ENCODE data around the gene CDYL. TPM values are rescaled to one million over a fixed set of nuclear protein-coding genes. Genes with fewer than 3 reads are reported as not detected.

CDYL gene
- total RNA-seq, 5 donors from 2014 or later (not counting 1 experiment from before 2014, with no cell fraction given) = 24.7 to 36.8 (median 30.2) TPM

DNA sequence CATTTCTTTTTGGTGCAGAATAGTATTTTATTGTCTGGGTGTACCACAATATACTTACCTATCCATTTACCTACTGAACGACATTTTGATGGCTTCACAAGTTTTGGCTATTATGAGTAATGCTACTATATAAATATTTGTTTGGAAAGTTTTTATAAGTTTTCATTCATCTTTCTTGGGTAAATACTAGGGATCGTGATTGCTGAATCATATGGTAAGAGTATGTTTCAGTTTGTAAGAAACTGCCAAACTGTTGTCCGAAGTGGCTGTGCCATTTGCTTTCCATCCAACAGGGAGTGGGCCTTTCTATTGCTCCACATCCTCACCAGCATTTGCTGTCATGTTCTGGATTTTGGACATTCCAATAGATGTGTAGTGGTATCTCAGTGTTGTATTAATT is 104.2 kb downstream of the CDYL start:
- no peaks in the 10 kb centered on the region for H3K4me1 ChIP-seq (ENCODE audit: control insufficient read depth in 1 of 2, extremely low read depth in 1 of 2, insufficient read depth in 2 of 2, low read length in 2 of 2)
- Mint-ChIP-seq H3K27me3 (no peaks in the 10 kb centered on the region), H3K4me1 (peaks cover 65 to 85% (median 80%) of the 10 kb centered on the region in 3 donors), H3K4me3 (no peak overlapping the region), H3K36me3 (no peaks in the 10 kb centered on the region), H3K9me3 (no peaks in the 10 kb centered on the region), H3K27ac (no peak overlapping the region)
- no peaks in the 10 kb centered on the region for H3K36me3 ChIP-seq (ENCODE audit: control insufficient read depth in 2 of 2, extremely low read depth in 1 of 2, insufficient read depth in 1 of 2, low read length in 1 of 2)
- H3K27me3 ChIP-seq (replicated peaks in 1 of 2; ENCODE audit: control insufficient read depth in 2 of 2, extremely low read depth in 1 of 2, insufficient read depth in 2 of 2, low read length in 1 of 2) = no peaks in the 10 kb centered on the region
- DNase-seq = no peak
- POLR2A ChIA-PET = no interaction called here
- no peak overlapping the region for H3K4me3 ChIP-seq (ENCODE audit: control insufficient read depth in 1 of 2, extremely low read depth in 1 of 2, low read length in 1 of 2)
- H3K9me3 ChIP-seq = no peaks in the 10 kb centered on the region
- no peak overlapping the region for H3K27ac ChIP-seq (ENCODE audit: low read length)
- 100% methylated on average over 1 of the region's 3 CpGs for WGBS (ENCODE audit: insufficient coverage)
- CTCF ChIA-PET = interaction anchor here in 1 of 2 donors (0.7 kb wide), 1 partner anchor 65 kb away, joined by 3 read pairs; no protein-coding TSS in a partner anchor
- ATAC-seq (replicated peaks in 1 of 4) = no peak

DNA sequence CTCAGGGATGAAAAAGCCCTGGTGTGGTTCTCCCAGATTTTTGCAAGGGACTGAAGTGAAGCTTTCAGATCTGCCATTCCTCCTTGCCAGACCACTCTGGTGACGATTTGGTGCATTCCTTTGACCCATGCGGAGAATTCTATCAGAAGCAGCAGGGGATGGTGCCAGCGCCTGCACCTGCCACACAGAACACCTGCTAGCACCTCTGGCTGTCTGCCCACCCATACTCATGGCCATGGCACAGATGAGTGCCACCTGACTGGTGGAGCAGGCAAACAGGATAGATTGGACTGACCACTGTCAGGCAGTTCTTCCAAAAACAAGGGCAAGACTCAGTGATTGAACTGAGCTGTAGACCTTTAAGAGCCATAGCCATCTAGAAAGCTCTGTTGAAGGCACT is 107.1 kb downstream of the CDYL start:
- Mint-ChIP-seq H3K27me3 (no peaks in the 10 kb centered on the region), H3K36me3 (no peaks in the 10 kb centered on the region), H3K9me3 (peaks cover 0 to 2% (median 0%) of the 10 kb centered on the region in 3 donors), H3K4me3 (no peak overlapping the region), H3K4me1 (peaks cover 65 to 83% (median 80%) of the 10 kb centered on the region in 3 donors), H3K27ac (no peak overlapping the region)
- WGBS (ENCODE audit: insufficient coverage) = 97% methylated on average over 3 of the region's 3 CpGs
- ATAC-seq (replicated peaks in 1 of 4) (no peak), DNase-seq (no peak)
- no peak overlapping the region for H3K4me3 ChIP-seq (ENCODE audit: control insufficient read depth in 1 of 2, extremely low read depth in 1 of 2, low read length in 1 of 2)
- POLR2A ChIA-PET = no interaction called here
- CTCF ChIA-PET = no interaction called here
- no peaks in the 10 kb centered on the region for H3K9me3 ChIP-seq
- H3K27me3 ChIP-seq (replicated peaks in 1 of 2; ENCODE audit: control insufficient read depth in 2 of 2, extremely low read depth in 1 of 2, insufficient read depth in 2 of 2, low read length in 1 of 2) = no peaks in the 10 kb centered on the region
- H3K4me1 ChIP-seq (ENCODE audit: control insufficient read depth in 1 of 2, extremely low read depth in 1 of 2, insufficient read depth in 2 of 2, low read length in 2 of 2) = no peaks in the 10 kb centered on the region
- no peak overlapping the region for H3K27ac ChIP-seq (ENCODE audit: low read length)
- no peaks in the 10 kb centered on the region for H3K36me3 ChIP-seq (ENCODE audit: control insufficient read depth in 2 of 2, extremely low read depth in 1 of 2, insufficient read depth in 1 of 2, low read length in 1 of 2)

GRCh38 chr6:4884646-4885340 is 108.6 kb downstream of the CDYL start:
- Mint-ChIP-seq H3K9me3 (peaks cover 0 to 2% (median 0%) of the 10 kb centered on the region in 3 donors), H3K4me1 (peaks cover 71 to 84% (median 83%) of the 10 kb centered on the region in 3 donors), H3K36me3 (no peaks in the 10 kb centered on the region), H3K27ac (no peak overlapping the region), H3K4me3 (no peak overlapping the region), H3K27me3 (no peaks in the 10 kb centered on the region)
- CTCF ChIA-PET = no interaction called here
- POLR2A ChIA-PET = no interaction called here
- H3K36me3 ChIP-seq (ENCODE audit: control insufficient read depth in 2 of 2, extremely low read depth in 1 of 2, insufficient read depth in 1 of 2, low read length in 1 of 2) = no peaks in the 10 kb centered on the region
- DNase-seq (no peak), ATAC-seq (replicated peaks in 1 of 4) (no peak)
- peaks cover 0 to 1% of the 10 kb centered on the region in 2 experiments for H3K4me1 ChIP-seq (ENCODE audit: control insufficient read depth in 1 of 2, extremely low read depth in 1 of 2, insufficient read depth in 2 of 2, low read length in 2 of 2)
- H3K27ac ChIP-seq (ENCODE audit: low read length) = no peak overlapping the region
- H3K27me3 ChIP-seq (replicated peaks in 1 of 2; ENCODE audit: control insufficient read depth in 2 of 2, extremely low read depth in 1 of 2, insufficient read depth in 2 of 2, low read length in 1 of 2) = no peaks in the 10 kb centered on the region
- WGBS (ENCODE audit: insufficient coverage) = 92% methylated on average over 2 of the region's 7 CpGs
- H3K9me3 ChIP-seq = no peaks in the 10 kb centered on the region
- no peak overlapping the region for H3K4me3 ChIP-seq (ENCODE audit: control insufficient read depth in 1 of 2, extremely low read depth in 1 of 2, low read length in 1 of 2)

GRCh38 chr6:4885341-4885933 is 109.2 kb downstream of the CDYL start:
- Mint-ChIP-seq H3K27ac (no peak overlapping the region), H3K27me3 (no peaks in the 10 kb centered on the region), H3K4me3 (no peak overlapping the region), H3K4me1 (peaks cover 68 to 82% (median 82%) of the 10 kb centered on the region in 3 donors), H3K9me3 (peaks cover 0 to 2% (median 0%) of the 10 kb centered on the region in 3 donors), H3K36me3 (no peaks in the 10 kb centered on the region)
- H3K4me1 ChIP-seq (ENCODE audit: control insufficient read depth in 1 of 2, extremely low read depth in 1 of 2, insufficient read depth in 2 of 2, low read length in 2 of 2) = peaks cover 0 to 3% of the 10 kb centered on the region in 2 experiments
- no peaks in the 10 kb centered on the region for H3K27me3 ChIP-seq (replicated peaks in 1 of 2; ENCODE audit: control insufficient read depth in 2 of 2, extremely low read depth in 1 of 2, insufficient read depth in 2 of 2, low read length in 1 of 2)
- WGBS (ENCODE audit: insufficient coverage) = 100% methylated on average over 2 of the region's 4 CpGs
- no peaks in the 10 kb centered on the region for H3K36me3 ChIP-seq (ENCODE audit: control insufficient read depth in 2 of 2, extremely low read depth in 1 of 2, insufficient read depth in 1 of 2, low read length in 1 of 2)
- no peak overlapping the region for H3K27ac ChIP-seq (ENCODE audit: low read length)
- POLR2A ChIA-PET = interaction anchor here in 1 of 2 donors (0.6 kb wide), 1 partner anchor 214 kb away, joined by 3 read pairs; no protein-coding TSS in a partner anchor
- CTCF ChIA-PET = no interaction called here
- H3K9me3 ChIP-seq = no peaks in the 10 kb centered on the region
- no peak for ATAC-seq (replicated peaks in 1 of 4)
- no peak overlapping the region for H3K4me3 ChIP-seq (ENCODE audit: control insufficient read depth in 1 of 2, extremely low read depth in 1 of 2, low read length in 1 of 2)
- DNase-seq = no peak

- CTCF ChIA-PET = no interaction called here
These were observed 112.6 kb downstream of the CDYL start for GRCh38 chr6:4888841-4889240.

DNA sequence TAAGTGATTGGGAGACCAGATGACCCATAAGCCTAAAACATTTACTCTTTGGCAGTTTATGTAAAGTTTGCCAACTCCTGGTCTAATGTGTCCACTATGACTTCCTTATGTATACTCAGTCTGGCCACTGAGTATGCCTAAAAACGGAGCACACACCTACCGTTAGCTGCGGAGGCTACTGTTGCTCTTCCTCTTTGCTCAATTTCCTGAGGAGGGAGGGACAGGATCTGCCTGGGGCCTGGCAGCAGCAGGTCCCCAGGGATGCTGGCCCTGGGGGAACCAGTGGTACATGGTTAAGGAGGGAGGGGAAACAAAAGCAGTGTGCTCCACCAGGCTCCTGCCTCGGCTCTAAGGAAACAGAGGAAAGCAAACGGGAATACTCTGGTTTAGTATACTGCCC is 113.5 kb downstream of the CDYL start:
- ATAC-seq (replicated peaks in 1 of 4) (no peak), DNase-seq (no peak)
- H3K36me3 ChIP-seq (ENCODE audit: control insufficient read depth in 2 of 2, extremely low read depth in 1 of 2, insufficient read depth in 1 of 2, low read length in 1 of 2) = peaks cover 12 to 17% of the 10 kb centered on the region in 2 donors
- H3K9me3 ChIP-seq = no peaks in the 10 kb centered on the region
- H3K27ac ChIP-seq (ENCODE audit: low read length) = no peak overlapping the region
- Mint-ChIP-seq H3K4me3 (no peak overlapping the region), H3K4me1 (peaks cover 43 to 50% (median 46%) of the 10 kb centered on the region in 3 donors), H3K36me3 (peaks cover 37% of the 10 kb centered on the region), H3K9me3 (peaks cover 0 to 2% (median 0%) of the 10 kb centered on the region in 3 donors), H3K27ac (no peak overlapping the region), H3K27me3 (no peaks in the 10 kb centered on the region)
- POLR2A ChIA-PET = no interaction called here
- H3K4me3 ChIP-seq (ENCODE audit: control insufficient read depth in 1 of 2, extremely low read depth in 1 of 2, low read length in 1 of 2) = no peak overlapping the region
- CTCF ChIA-PET = no interaction called here
- WGBS (ENCODE audit: insufficient coverage) = 100% methylated on average over 1 of the region's 5 CpGs
- peaks cover 0 to 3% of the 10 kb centered on the region in 2 experiments for H3K4me1 ChIP-seq (ENCODE audit: control insufficient read depth in 1 of 2, extremely low read depth in 1 of 2, insufficient read depth in 2 of 2, low read length in 2 of 2)
- no peaks in the 10 kb centered on the region for H3K27me3 ChIP-seq (replicated peaks in 1 of 2; ENCODE audit: control insufficient read depth in 2 of 2, extremely low read depth in 1 of 2, insufficient read depth in 2 of 2, low read length in 1 of 2)

More at GRCh38 chr6:4888841-4889240, 112.6 kb downstream of the CDYL start:
- Histone ChIP-seq H3K27me3 (replicated peaks in 1 of 2; ENCODE audit: control insufficient read depth in 2 of 2, extremely low read depth in 1 of 2, insufficient read depth in 2 of 2, low read length in 1 of 2) (no peaks in the 10 kb centered on the region), H3K9me3 (no peaks in the 10 kb centered on the region), H3K4me1 (ENCODE audit: control insufficient read depth in 1 of 2, extremely low read depth in 1 of 2, insufficient read depth in 2 of 2, low read length in 2 of 2) (peaks cover 0 to 3% of the 10 kb centered on the region in 2 experiments), H3K4me3 (ENCODE audit: control insufficient read depth in 1 of 2, extremely low read depth in 1 of 2, low read length in 1 of 2) (no peak overlapping the region), H3K27ac (ENCODE audit: low read length) (no peak overlapping the region), H3K36me3 (ENCODE audit: control insufficient read depth in 2 of 2, extremely low read depth in 1 of 2, insufficient read depth in 1 of 2, low read length in 1 of 2) (peaks cover 6 to 17% of the 10 kb centered on the region in 2 donors)
- Mint-ChIP-seq H3K27me3 (no peaks in the 10 kb centered on the region), H3K4me3 (no peak overlapping the region), H3K4me1 (peaks cover 51 to 57% (median 54%) of the 10 kb centered on the region in 3 donors), H3K36me3 (peaks cover 28% of the 10 kb centered on the region), H3K27ac (no peak overlapping the region), H3K9me3 (peaks cover 0 to 2% (median 0%) of the 10 kb centered on the region in 3 donors)
- DNase-seq = no peak
- no peak for ATAC-seq (replicated peaks in 1 of 4)
- POLR2A ChIA-PET = interaction anchor here in 1 of 2 donors (0.7 kb wide), 1 partner anchor 71 kb away, joined by 3 read pairs; no protein-coding TSS in a partner anchor
- WGBS (ENCODE audit: insufficient coverage) = 100% methylated on average over 1 of the region's 2 CpGs
